NCI-H1048 (cell line): ENCODE data around the gene ADGRA3.
A peak's percentile ranks its signal among the peaks of the same experiment; 100 is the strongest.

Source experiments
- DNase-seq: peaks from one replicate; lab custom pipeline; 2025; lab: John Stamatoyannopoulos, UW

Gene ADGRA3, protein sequence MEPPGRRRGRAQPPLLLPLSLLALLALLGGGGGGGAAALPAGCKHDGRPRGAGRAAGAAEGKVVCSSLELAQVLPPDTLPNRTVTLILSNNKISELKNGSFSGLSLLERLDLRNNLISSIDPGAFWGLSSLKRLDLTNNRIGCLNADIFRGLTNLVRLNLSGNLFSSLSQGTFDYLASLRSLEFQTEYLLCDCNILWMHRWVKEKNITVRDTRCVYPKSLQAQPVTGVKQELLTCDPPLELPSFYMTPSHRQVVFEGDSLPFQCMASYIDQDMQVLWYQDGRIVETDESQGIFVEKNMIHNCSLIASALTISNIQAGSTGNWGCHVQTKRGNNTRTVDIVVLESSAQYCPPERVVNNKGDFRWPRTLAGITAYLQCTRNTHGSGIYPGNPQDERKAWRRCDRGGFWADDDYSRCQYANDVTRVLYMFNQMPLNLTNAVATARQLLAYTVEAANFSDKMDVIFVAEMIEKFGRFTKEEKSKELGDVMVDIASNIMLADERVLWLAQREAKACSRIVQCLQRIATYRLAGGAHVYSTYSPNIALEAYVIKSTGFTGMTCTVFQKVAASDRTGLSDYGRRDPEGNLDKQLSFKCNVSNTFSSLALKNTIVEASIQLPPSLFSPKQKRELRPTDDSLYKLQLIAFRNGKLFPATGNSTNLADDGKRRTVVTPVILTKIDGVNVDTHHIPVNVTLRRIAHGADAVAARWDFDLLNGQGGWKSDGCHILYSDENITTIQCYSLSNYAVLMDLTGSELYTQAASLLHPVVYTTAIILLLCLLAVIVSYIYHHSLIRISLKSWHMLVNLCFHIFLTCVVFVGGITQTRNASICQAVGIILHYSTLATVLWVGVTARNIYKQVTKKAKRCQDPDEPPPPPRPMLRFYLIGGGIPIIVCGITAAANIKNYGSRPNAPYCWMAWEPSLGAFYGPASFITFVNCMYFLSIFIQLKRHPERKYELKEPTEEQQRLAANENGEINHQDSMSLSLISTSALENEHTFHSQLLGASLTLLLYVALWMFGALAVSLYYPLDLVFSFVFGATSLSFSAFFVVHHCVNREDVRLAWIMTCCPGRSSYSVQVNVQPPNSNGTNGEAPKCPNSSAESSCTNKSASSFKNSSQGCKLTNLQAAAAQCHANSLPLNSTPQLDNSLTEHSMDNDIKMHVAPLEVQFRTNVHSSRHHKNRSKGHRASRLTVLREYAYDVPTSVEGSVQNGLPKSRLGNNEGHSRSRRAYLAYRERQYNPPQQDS (N-terminal part only)

DNA sequence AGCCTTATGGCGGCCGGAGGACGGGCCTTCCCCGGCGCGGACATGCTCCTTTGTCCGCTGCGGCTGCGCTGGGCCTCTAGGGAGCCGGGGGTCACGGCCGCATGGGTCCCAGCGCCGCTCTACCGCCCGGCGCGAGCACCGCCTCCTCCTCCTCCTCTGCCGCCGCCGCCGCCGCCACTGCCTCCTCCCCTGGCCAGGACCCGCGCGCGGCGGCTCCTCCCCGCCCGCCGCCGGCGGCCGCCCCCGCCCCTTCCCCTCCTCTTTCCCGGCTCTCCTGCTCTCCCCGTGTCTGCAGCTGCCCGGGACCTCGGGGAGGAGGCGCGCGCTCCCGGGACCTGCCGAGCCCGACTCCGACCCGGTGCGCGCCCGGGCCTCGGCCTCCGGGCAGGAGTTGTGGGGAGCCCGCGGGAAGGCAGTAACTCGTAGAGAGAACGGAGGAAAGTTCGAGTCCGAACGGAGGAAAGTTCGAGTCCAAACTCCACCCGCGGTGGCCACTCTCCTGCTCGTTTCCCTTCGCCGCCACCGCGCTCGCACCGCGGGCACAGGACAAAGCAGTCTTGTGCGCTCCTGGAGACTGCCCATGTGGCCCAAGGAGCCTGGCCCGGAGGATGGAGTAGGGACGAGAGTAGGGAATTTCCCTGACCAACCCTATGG lies at the start of gene ADGRA3:
ADGRA3 (minus strand) TSS at position 179 of the 654 bp plus-strand sequence. CDS start 282 bp downstream, outside the sequence.
- DNase-seq = no peak

DNA sequence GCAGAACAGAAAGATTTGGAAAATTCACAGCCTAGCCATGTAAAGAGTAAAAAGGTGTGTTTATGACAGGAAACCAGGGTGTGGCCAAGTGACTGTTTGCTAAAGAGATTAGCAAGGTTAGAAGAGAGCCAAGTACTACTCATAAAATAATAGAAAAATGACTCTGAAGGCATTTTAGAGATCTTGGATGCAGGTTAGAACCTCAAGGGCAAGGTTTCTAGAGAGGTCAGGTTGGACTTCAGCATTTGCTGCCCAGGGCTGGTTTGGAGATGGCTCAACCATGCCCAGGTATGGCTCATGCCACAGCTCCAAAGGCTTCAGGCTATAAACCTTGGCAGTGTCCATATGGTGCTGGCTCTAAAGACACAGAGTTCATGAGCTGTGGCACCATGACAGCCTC lies 40.6 kb upstream of the ADGRA3 start:
- DNase-seq = no peak

DNA sequence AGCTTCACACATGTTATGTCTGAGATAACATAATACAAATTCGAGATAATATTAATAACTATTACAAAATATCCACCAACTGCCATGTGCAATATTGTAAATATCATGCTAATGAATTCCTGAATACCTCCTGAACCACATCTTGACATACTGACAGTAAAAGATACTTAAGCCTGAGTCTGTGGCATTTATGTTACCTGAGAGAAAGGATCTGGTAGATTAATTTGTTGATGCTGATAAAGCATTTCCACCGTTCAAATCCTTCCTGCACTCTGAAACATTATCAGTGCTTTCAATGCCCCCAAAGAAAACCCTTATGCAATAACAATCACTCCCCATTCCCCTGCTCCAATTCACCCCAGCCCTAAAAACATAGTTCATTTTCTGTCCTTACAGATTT lies 38.8 kb upstream of the ADGRA3 start:
- DNase-seq = no peak

DNA sequence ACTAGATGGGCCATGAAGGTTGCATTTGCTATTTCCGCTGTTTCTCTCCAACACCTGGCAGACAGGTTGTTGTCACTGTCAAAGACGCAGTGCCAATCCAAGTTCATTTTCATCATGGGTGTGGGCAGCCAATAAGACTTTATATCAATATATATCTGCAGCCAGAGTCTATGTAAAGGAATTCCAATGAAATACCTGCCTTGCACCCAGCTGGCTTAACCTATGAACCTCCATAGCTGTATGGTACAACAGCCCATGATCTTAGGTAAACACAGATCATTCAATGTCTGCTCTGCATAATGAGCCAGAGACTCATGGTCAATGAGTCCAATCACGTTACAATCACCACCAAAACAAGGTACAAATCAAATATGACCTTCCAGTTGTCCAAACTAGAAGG lies 37.7 kb upstream of the ADGRA3 start:
- no peak for DNase-seq

DNA sequence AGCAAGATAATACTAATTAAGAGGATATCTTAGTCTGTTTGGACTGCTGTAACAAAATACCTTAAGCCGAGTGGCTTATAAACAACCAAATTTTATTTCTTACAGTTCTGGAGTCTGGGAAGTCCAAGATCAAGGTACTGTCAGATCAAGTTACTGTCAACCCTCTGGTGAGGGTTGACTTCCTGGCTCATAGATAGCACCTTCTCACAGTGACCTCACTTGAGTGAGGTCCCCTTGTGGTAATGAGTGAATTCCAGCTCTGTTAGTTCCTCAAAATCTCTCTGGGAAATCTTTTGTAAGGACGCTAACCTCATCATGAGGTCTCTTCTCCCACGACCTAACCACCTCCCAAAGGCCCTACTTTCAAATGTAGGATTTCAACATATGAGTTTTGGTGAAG lies 36.9 kb upstream of the ADGRA3 start:
- DNase-seq = no peak

DNA sequence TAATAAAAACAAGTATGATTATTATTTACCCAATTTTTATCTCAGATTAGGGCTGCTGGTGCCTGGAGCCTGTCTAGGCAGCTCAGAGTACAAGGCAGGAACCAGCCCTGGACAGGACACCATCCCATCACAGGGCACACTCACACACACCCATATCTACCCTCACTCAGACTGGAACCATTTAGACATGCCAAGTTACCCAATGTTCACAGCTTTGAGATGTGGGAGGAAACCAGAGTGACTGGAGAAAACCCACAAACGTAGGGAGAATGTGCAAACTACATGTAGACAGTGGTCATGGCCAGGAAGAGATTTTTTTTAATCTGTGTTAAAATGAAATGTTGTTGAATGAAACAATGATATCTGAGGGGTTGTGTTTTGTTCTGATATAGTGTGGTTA lies 35.7 kb upstream of the ADGRA3 start:
- DNase-seq = no peak

DNA sequence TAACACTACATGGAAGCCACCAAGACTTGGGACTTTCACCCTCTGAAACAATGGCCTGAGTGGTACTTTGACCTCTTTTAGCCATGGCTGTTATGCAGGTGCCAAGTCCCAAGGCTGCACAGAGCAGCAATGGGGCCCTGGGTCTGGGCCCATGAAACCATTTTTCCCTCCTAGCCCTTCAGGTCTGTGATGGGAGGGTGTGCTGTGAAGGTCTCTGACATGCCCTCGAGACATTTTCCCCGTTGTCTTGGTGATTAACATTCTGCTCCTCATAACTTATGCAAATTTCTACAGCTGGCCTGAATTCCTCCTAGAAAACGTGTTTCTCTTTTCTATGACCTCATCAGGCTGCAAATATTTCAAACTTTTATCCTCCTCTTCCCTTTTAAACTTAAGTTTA lies 30.4 kb upstream of the ADGRA3 start:
- DNase-seq = no peak

DNA sequence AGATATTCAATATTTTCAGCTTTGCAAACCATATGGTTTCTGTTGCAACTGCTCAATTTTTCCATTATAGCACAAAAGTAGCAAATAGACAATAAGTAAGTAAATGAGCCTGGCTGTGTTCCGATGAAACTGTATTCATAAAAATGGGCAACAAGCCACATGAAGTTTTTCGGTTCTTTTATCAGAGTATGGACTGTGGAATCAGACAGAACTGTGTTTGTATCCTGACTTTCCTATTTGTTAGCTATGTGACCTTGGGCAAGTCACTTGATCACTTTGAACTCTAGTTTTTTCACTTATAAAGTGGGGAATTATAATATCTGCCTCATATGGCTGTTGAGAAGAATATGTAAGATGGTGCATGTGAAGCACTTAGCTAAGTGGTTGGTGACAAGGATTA lies 23.4 kb upstream of the ADGRA3 start:
- DNase-seq = no peak

DNA sequence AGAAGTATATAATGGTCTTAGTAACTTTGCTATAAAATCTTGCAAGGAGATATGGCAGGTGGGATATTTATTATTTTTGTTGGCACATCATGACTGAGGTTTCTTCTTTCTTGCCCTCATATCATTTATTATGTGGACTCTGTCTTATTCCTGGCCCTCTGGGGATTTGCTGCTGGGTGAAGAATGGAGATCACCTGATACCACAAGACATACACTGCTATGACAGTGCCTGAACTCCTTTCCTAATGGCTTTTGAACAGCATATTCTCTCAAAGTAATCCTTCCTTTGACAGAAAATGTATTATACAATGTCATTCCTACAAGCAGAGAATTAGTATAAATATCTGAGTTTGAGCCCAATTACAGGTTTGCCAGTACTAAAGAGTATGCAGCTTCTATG lies 22.0 kb upstream of the ADGRA3 start:
- no peak for DNase-seq

DNA sequence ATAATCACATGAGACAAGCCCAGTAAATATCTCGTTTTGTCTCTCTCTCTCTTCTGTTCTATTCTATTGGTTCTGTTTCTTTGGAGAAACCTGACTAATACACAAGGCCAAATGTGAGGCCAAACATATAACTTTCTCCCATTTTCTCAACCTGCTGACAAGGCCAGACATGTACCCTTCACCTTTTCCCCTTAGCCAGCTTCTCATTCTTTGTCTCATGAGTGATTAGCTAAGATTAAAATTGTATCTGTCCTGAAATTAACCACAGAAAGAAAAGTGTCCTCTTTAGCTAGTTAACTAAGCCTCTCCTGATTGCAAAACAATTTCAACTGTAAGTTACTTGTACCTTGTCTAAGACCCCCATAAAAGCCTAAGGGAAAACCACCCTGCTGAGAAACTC lies 18.5 kb upstream of the ADGRA3 start:
- DNase-seq = no peak

DNA sequence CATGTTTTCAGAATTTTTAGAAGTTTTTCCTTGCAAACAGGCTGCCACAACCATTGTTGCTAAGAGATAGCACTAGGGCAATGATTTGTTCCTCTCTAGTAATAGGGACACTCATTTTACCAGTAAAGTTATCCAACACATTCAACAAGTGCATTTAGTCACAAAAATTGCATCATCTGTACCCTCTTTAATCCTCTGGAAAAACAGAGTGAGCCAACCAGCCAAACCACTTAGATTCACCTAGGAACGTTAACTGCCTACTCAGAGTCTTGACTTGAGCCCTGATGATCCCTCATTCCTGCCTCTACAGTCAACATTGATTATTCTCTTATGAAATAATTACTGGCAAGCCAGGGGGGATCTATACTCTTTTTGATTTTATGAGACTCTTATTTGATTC lies 17.0 kb upstream of the ADGRA3 start:
- DNase-seq = no peak

DNA sequence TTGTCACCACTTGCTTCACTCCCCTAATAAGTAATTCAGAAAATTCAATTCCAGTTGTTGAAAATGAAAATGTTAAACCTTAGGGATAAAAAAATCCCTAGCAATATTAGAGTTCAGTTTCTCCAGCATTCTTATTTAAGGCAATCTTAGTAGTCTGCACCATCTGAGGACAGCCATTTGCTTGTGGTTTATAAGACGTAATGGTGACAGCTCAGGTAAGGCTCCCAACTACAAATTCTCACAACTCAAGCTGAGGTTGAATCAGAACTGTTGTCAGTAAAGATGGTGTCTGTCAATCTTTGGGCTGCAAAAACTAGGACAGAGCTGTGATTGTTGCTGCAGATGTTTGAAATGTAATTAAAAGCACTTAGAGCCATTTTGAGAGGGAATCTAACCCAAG lies 16.3 kb upstream of the ADGRA3 start:
- DNase-seq = no peak

DNA sequence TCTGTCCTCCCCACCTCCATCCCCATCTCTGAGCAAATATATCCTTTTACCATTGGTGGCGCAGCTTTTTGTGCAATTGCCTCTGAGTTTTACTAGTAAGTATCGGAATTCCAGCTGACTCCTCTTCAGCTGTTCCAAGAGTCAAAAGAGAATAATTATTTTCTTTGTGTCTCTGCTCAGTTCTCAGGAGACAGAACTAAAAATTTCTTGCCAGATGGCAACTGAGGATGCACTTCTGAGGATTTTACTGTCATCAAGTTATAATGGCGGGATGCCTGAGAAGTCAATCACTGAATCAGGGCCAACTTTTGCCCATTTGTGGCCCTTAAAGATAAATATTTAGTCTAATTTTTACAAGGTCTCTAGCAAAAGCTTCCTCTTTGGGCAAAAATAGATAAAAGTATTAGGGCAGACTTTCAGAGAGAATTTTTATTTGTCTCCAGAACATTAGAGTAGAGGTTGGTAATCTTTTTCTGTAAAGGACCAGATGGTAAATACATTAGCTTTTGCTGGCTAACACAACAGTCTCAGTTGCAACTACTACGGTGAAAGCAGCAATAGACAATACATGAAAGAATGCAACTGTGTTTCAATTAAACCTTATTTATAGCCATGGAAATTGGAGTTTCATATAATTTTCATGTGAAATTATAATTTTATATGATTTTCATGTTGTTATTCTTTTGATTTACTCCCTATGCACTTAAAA lies 15.6 kb upstream of the ADGRA3 start:
- DNase-seq = no peak

DNA sequence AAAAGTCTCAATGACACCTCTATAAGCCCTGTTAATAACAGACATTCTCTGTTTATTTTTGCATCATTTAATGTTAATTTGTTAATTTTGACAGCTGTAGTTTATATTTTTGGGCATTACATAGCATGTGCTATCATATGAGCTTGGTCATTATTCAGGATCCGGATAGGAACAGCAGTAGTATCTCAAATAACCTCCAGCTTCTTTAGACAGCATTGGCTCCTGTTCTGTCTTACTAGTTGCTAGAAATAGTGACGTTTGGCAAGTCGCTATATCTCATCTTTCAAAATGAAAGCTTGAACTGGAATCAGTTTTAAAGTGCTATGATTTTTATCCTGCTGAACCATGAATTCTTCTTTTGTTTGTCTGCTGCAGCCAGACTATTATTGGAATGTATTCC lies 9.0 kb upstream of the ADGRA3 start:
- DNase-seq = no peak

DNA sequence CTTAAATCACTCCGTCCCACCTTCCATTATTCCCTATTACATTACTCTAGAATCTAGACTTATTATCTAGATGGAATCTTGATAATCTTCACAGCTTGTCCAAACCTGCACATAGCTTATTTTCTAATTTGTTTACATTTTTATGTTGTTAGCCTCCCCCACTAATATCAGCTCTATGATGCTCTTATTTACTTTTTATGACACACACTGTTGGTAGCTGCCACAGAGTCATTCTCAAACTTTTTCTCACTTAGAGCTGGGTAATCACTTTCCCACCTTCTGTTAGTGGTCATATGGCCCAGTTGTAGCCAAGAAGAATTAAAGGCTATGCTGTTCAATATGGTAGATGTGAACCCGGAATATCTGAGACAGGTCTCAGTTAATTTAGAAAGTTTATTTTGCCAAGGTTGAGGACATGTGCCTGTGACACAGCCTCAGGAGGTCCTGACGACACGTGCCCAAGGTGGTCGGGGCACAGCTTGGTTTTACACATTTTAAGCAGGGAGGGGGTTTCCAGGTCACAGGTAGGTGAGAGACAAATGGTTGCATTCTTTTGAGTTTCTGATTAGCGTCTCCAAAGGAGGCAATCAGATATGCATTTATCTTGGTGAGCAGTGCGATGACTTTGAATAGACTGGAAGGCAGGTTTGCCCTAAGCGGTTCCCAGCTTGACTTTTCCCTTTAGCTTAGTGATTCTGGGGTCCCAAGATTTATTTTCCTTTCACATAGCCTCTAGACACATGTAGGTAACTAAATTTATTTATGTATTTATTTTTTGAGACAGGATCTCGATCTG lies 7.0 kb upstream of the ADGRA3 start:
- no peak for DNase-seq

DNA sequence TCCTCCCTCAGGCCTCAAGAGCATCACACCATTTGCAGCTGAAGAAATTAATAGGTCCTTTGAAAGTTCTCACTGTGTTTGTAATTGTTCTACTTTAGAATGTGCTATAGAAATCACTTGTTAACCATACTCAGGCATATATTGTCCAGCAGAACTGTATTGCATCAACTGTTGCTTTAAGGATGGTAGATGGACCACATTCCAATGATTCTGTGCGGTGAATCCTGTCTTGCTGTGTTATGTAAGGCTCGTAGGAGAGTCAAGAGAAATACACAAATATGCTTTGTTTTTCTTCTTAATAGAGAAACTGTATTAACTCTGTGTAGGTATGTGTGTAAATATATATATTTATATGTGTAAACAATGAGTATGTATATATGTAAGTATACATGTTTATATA lies 6.3 kb upstream of the ADGRA3 start:
- DNase-seq = no peak

DNA sequence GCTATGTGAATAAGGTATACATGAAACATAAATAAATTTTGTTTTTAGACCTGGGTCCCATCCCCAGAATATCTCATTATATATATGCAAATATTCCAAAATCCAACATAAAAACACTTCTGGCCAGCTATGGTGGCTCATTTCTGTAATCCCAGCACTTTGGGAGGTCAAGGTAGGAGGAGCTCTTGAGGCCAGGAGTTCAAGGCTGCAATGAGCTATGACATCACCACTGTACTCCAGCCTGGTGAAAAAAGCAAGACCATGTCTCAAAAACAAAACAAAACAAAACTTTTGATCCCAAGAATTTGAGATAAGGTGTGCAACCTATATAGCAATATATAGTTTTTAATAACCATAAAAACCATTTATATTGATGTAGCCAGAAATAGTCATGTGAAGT lies 5.4 kb upstream of the ADGRA3 start:
- DNase-seq = no peak

DNA sequence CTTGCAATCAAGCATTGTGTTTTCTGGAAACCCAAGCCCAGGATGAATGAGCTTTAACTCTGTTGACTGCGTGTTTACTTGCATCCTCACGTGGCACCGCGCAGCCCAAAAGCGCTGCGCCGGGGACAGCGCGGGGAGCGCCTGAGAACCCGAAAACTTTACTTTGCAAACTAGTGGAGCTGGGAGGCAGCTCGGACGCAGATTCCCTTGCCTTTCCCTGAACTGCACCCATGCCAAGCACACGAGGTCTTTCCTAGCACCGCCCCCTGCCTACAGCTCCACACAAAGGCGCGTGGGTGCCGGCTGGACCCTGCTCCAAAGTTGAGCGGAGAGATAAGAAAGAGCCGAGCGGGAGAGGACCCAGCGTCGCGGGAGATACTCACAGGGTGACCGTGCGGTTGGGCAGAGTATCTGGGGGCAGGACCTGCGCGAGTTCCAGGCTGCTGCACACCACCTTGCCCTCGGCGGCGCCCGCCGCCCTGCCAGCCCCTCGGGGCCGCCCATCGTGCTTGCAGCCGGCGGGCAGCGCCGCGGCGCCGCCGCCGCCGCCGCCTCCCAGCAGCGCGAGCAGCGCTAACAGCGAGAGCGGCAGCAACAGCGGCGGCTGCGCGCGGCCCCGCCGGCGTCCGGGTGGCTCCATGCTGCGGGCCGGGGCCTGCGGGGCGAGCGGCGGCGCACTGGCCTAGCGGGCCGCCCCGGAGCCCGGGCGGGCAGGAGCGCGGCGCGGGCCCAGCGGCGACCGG lies 550 bp downstream of the ADGRA3 start:
- peak; percentile 39 for DNase-seq

DNA sequence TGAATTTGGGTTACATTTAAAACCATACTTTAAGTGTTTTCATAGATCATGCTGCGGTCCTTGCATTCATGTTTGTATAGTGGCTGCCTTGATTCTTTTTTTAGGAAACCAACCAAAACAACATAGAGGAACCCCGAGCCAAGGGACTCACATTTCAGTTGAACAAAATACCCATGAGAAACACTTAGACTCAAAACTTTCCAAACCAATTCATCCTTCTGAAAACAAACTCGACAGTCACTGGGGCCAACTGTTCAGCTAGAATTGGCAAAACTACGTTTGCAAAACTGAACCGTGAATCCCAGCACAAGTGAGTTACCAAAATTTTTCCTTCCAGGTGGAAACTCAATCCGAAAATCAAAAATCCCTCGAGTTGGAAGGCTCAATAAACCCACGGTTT lies 1.4 kb downstream of the ADGRA3 start:
- DNase-seq = no peak

DNA sequence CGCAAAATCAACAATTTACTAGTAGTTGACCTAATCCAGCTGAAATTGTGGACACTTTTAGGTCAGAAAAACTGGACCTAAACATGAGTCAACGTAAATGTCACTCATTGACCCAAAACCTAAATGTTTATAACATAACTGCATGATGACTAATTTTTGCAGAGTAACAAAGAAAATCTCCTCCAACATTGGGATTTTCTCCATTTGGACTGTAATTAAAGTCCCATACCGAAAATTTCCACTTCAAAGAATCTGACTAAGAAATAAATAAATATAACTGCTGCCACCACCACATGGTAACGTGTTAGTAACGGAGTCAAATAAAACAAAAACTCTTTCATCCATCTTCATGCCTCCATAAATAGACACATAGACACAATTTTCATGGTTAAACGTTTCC lies 1.9 kb downstream of the ADGRA3 start:
- no peak for DNase-seq
